Transverse colon (tissue), 4 donors: ENCODE results near the gene SULT1B1. TPM values are rescaled to one million over a fixed set of nuclear protein-coding genes. Genes with fewer than 3 reads are reported as not detected.

ENCODE experiments used
- DNase-seq: peaks from one replicate; pipeline ENCODE4 v3.0.0-alpha.2; 2019
- H3K27ac ChIP-seq, 4 donors: fragments of 200-600 bp; sonication (generic); 2 replicates each; pipeline ENCODE4 v1.5.1; 2016 to 2018; ENCODE audit warnings: inconsistent platforms in 4 of 4
- H3K27me3 ChIP-seq: fragments of 200-600 bp; sonication (generic); 2 replicates; pipeline ENCODE4 v1.5.1; 2017; ENCODE audit warnings: inconsistent platforms
- H3K36me3 ChIP-seq, 4 donors: fragments of 200-600 bp; sonication (generic); 2 replicates each; pipeline ENCODE4 v1.5.1; 2017 to 2019; ENCODE audit warnings: inconsistent platforms in 4 of 4
- H3K4me1 ChIP-seq, 4 donors: fragments of 200-600 bp; sonication (generic); 2 replicates each; pipeline ENCODE4 v1.5.1; 2017 to 2020; ENCODE audit warnings: inconsistent platforms in 4 of 4
- H3K4me3 ChIP-seq, 4 donors: fragments of 200-600 bp; sonication (generic); 1 replicate in 1 of 4; 2 replicates in 3 of 4; pipeline versions ENCODE4 v1.5.1 to v1.6.1; 2017 to 2019; ENCODE audit warnings: inconsistent platforms in 4 of 4
- H3K9me3 ChIP-seq, 2 donors: fragments of 200-600 bp; sonication (generic); 2 replicates each; pipeline ENCODE4 v1.5.1; 2017 to 2019; ENCODE audit warnings: inconsistent platforms in 2 of 2
- CTCF ChIP-seq, 5 experiments: fragments of 200-600 bp in 3 of 5; fragments of 450-650 bp in 2 of 5; sonication (generic) in 3 of 5; IDR thresholded peaks; 1 replicate in 2 of 5; 2 replicates in 3 of 5; pipeline ENCODE4 v1.5.1; 2016 to 2017; ENCODE audit warnings: antibody characterized with exemption in 5 of 5, inconsistent platforms in 3 of 5, mild to moderate bottlenecking in 2 of 5, moderate library complexity in 1 of 5
- EP300 ChIP-seq: sonication (generic); formaldehyde crosslinking; IDR thresholded peaks from one replicate; pipeline ENCODE4 v1.6.1; 2017; ENCODE audit warnings: antibody characterized with exemption, low read depth
- POLR2A ChIP-seq: fragments of 450-650 bp; IDR thresholded peaks from one replicate; pipeline ENCODE4 v1.6.1; 2016; ENCODE audit warnings: antibody characterized with exemption, mild to moderate bottlenecking, moderate library complexity
- POLR2AphosphoS5 ChIP-seq, 3 donors: sonication (generic); formaldehyde crosslinking; IDR thresholded peaks; one replicate each; pipeline ENCODE4 v1.6.1; 2016; ENCODE audit warnings: antibody characterized with exemption in 3 of 3
- WGBS, 2 donors: methylation state at CpG; one replicate each; pipeline ENCODE4 v1.1.5; 2018; ENCODE audit warnings: low coverage in 1 of 2; 5-methylcytosine and 5-hydroxymethylcytosine counted together
- in situ Hi-C, 4 donors: fragments of 200-750 bp; cut with MboI; loops; one replicate each; pipeline versions ENCODE4 v1.15.0 to v1.15.1; 2017; ENCODE audit warnings: low sequenced_read_pairs in 3 of 4, low pct_ligation_motif_present in 1 of 4, low pct_unique_long_range_greater_than_20kb in 1 of 4
- intact Hi-C: fragments of 100-400 bp; cut with DNase I; formaldehyde crosslinking; loops from one replicate; pipeline ENCODE4 v1.15.1; 2023; ENCODE audit warnings: low total_unique reads
- total RNA-seq, 4 donors: library from RNA; depleted of rRNA; stranded (reverse); fragments of >200 nt; gene quantifications; one replicate each; pipeline ENCODE4 v1.1.0, GENCODE V29; 2016

SULT1B1 gene
- total RNA-seq, 4 donors from 2014 or later: 105 to 212 (median 147) TPM

- TF ChIP-seq POLR2A: no peak
- TF ChIP-seq EP300: no peak
- TF ChIP-seq CTCF (IDR thresholded peaks at IDR 0.05): no peak
- TF ChIP-seq POLR2AphosphoS5 (IDR thresholded peaks at IDR 0.05): no peak
- no peak overlapping the region for H3K4me3 ChIP-seq
- H3K36me3 ChIP-seq: no peaks in the 10 kb centered on the region
- intact Hi-C loops (no loop called here), in situ Hi-C loops (no loop called here)
- DNase-seq: no peak
- H3K9me3 ChIP-seq: no peaks in the 10 kb centered on the region
- H3K27me3 ChIP-seq: no peaks in the 10 kb centered on the region
- no peaks in the 10 kb centered on the region for H3K4me1 ChIP-seq
- H3K27ac ChIP-seq: no peak overlapping the region
Measured at GRCh38 chr4:69730002-69730401, 30.4 kb downstream of the SULT1B1 start.

- H3K4me1 ChIP-seq: no peaks in the 10 kb centered on the region
- no peak for DNase-seq
- intact Hi-C loops: no loop called here
- no peaks in the 10 kb centered on the region for H3K9me3 ChIP-seq
- no peak overlapping the region for H3K27ac ChIP-seq
- no peaks in the 10 kb centered on the region for H3K27me3 ChIP-seq
- no peak for TF ChIP-seq POLR2A
- TF ChIP-seq CTCF (IDR thresholded peaks at IDR 0.05): no peak
- no peak for TF ChIP-seq POLR2AphosphoS5 (IDR thresholded peaks at IDR 0.05)
- no peak for TF ChIP-seq EP300
- no peaks in the 10 kb centered on the region for H3K36me3 ChIP-seq
- WGBS, 2 donors: 72% methylated on average over 2 of the region's 2 CpGs
- in situ Hi-C loops: no loop called here
- H3K4me3 ChIP-seq: no peak overlapping the region
Measured at GRCh38 chr4:69727926-69728325, 32.5 kb downstream of the SULT1B1 start.

DNA sequence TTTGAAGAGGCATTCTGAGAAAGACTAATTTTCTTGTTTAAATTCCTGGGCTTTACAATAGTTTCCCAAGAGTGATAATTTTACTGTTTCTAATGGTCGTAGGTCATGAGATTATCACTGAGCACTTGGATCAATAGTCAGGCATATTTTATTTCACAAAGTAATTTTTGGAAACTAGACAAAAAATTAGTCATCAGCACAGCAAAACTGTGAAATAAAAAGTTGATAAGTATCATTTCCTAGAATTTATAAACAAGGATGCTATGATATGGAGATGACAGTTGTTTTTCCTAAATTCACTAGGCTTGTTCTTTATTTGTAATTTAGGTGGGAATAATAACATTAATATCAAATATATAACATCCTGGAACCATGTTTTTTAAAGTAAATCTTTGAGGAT, 33.0 kb downstream of the SULT1B1 start:
- WGBS, 2 donors: 67 to 80% methylated on average over 1 of the region's 1 CpG

GRCh38 chr4:69726971-69727370, 33.4 kb downstream of the SULT1B1 start:
- no peak overlapping the region for H3K4me3 ChIP-seq
- no peaks in the 10 kb centered on the region for H3K36me3 ChIP-seq
- no peaks in the 10 kb centered on the region for H3K27me3 ChIP-seq
- no peak overlapping the region for H3K27ac ChIP-seq
- 68 to 73% methylated on average over 4 of the region's 4 CpGs for WGBS, 2 donors
- intact Hi-C loops: no loop called here
- no peaks in the 10 kb centered on the region for H3K9me3 ChIP-seq
- in situ Hi-C loops: no loop called here
- TF ChIP-seq POLR2AphosphoS5 (IDR thresholded peaks at IDR 0.05): no peak
- no peak for TF ChIP-seq CTCF (IDR thresholded peaks at IDR 0.05)
- no peak for TF ChIP-seq POLR2A
- no peak for TF ChIP-seq EP300
- H3K4me1 ChIP-seq: no peaks in the 10 kb centered on the region
- DNase-seq: no peak

More for the DNA sequence above, 33.0 kb downstream of the SULT1B1 start:
- in situ Hi-C loops (no loop called here), intact Hi-C loops (no loop called here)
- no peaks in the 10 kb centered on the region for H3K27me3 ChIP-seq
- no peak overlapping the region for H3K4me3 ChIP-seq
- H3K36me3 ChIP-seq: no peaks in the 10 kb centered on the region
- no peak overlapping the region for H3K27ac ChIP-seq
- TF ChIP-seq EP300 (no peak), CTCF (IDR thresholded peaks at IDR 0.05) (no peak), POLR2AphosphoS5 (IDR thresholded peaks at IDR 0.05) (no peak), POLR2A (no peak)
- DNase-seq: no peak
- H3K9me3 ChIP-seq: no peaks in the 10 kb centered on the region
- no peaks in the 10 kb centered on the region for H3K4me1 ChIP-seq
